Right lobe of liver (tissue), 6 donors: Measurements from ENCODE around the gene BICDL1. TPM values are rescaled to one million over a fixed set of nuclear protein-coding genes. Genes with fewer than 3 reads are reported as not detected.

ENCODE experiments used
- ATAC-seq, 4 donors: fragments of 200-7000 bp; cut with Tn5 transposase; one replicate each; pipeline ENCODE4 v1.9.1; 2020; ENCODE audit warnings: mild to moderate bottlenecking in 4 of 4, moderate library complexity in 4 of 4
- DNase-seq, 3 donors: peaks; one replicate each; pipeline ENCODE4 v3.0.0-alpha.2; 2020
- H3K27ac ChIP-seq, 3 donors: fragments of 200-600 bp; one replicate each; pipeline ENCODE4 v1.8.0; 2022
- H3K27me3 ChIP-seq, 2 donors: fragments of 200-600 bp; one replicate each; pipeline ENCODE4 v1.8.0; 2022
- H3K36me3 ChIP-seq, 4 donors: fragments of 200-600 bp; sonication (generic) in 1 of 4; one replicate each; pipeline versions ENCODE4 v1.5.1 to v1.8.0; 2017 to 2022; ENCODE audit warnings: control low read depth in 1 of 4
- H3K4me1 ChIP-seq, 4 donors: fragments of 200-600 bp; sonication (generic) in 1 of 4; one replicate each; pipeline versions ENCODE4 v1.5.1 to v1.8.0; 2017 to 2022; ENCODE audit warnings: control low read depth in 1 of 4
- H3K4me3 ChIP-seq, 3 donors: fragments of 200-600 bp; one replicate each; pipeline ENCODE4 v1.8.0; 2022
- H3K9me3 ChIP-seq, 4 donors: fragments of 200-600 bp; sonication (generic) in 1 of 4; one replicate each; pipeline versions ENCODE4 v1.5.1 to v1.8.0; 2017 to 2022; ENCODE audit warnings: control low read depth in 1 of 4
- CTCF ChIP-seq, 4 donors: fragments of 200-600 bp in 3 of 4; fragments of 450-650 bp in 1 of 4; IDR thresholded peaks; one replicate each; pipeline versions ENCODE4 v1.5.1 to v1.8.0; 2016 to 2022; ENCODE audit warnings: antibody characterized with exemption in 4 of 4, mild to moderate bottlenecking in 2 of 4
- POLR2A ChIP-seq: fragments of 450-650 bp; IDR thresholded peaks from one replicate; pipeline ENCODE4 v1.6.1; 2017; ENCODE audit warnings: antibody characterized with exemption, mild to moderate bottlenecking
- WGBS: methylation state at CpG from one replicate; pipeline ENCODE4 v1.1.6; 2018; ENCODE audit warnings: low coverage, low lambda C conversion rate; ENCODE audit not compliant: insufficient coverage; ENCODE audit errors: missing lambda C conversion rate; 5-methylcytosine and 5-hydroxymethylcytosine counted together
- intact Hi-C, 2 donors: fragments of 100-400 bp; cut with DNase I; formaldehyde crosslinking; loops; one replicate each; pipeline versions ENCODE4 v1.11.2 to v1.14.1; 2022
- total RNA-seq, 6 experiments: library from RNA; depleted of rRNA in 2 of 6; stranded (reverse); fragments of >200 nt in 2 of 6; fragmentation: NEBNext Ultra II Directional in 3 of 6; extraction: Animal tissue kit (Norgen Biotek cat#: 25700) in 3 of 6; gene quantifications; one replicate each; pipeline versions ENCODE4 v1.1.0 to v1.2.4, GENCODE V29; 2016 to 2023
- donor health status: DM: no; HTN: yes; CAD: no.
- donor health status: DM: no; HTN: no; CAD: no.
- donor health status: DM: no; HTN: no; CAD: no.
- donor health status: DM: no; HTN: yes; CAD: no.
- donor health status: DM: no; HTN: yes; CAD: no.

BICDL1 gene
- total RNA-seq, 6 experiments from 2014 or later = 1.5 to 13.0 (median 8.7) TPM

GRCh38 chr12:120115066-120115465 lies 126.0 kb downstream of the BICDL1 start:
- no peak for TF ChIP-seq POLR2A
- no peak for TF ChIP-seq CTCF (IDR thresholded peaks at IDR 0.05)
- no peaks in the 10 kb centered on the region for H3K27me3 ChIP-seq
- H3K9me3 ChIP-seq = no peaks in the 10 kb centered on the region
- DNase-seq = no peak
- WGBS = 65% methylated on average over 2 of the region's 3 CpGs
- intact Hi-C loops = no loop called here
- peak overlapping the region in 1 of 3 donors; percentile 91 for H3K4me3 ChIP-seq
- ATAC-seq = no peak
- H3K36me3 ChIP-seq = no peaks in the 10 kb centered on the region
- peaks cover 0 to 33% (median 5%) of the 10 kb centered on the region in 4 donors for H3K4me1 ChIP-seq
- no peak overlapping the region for H3K27ac ChIP-seq

- no peaks in the 10 kb centered on the region for H3K27me3 ChIP-seq
- H3K27ac ChIP-seq = peak overlapping the region in 2 of 3 donors; percentile 85 to 91
- intact Hi-C loops = no loop called here
- peak overlapping the region; percentile 77 to 91 (median 81) for H3K4me3 ChIP-seq
- no peaks in the 10 kb centered on the region for H3K9me3 ChIP-seq
- H3K4me1 ChIP-seq = peaks cover 0 to 33% (median 5%) of the 10 kb centered on the region in 4 donors
- DNase-seq (no peak), ATAC-seq (peak in 1 of 4 donors; percentile 2)
- WGBS = 16% methylated on average over 18 of the region's 31 CpGs
- H3K36me3 ChIP-seq = no peaks in the 10 kb centered on the region
- TF ChIP-seq POLR2A (no peak), CTCF (IDR thresholded peaks at IDR 0.05) (no peak)
Observed at GRCh38 chr12:120115692-120116440, 126.8 kb downstream of the BICDL1 start.

GRCh38 chr12:120116441-120116791 lies 127.4 kb downstream of the BICDL1 start, which contains the start of gene RAB35:
Gene RAB35 (minus strand): TSS chr12:120116753. CDS start chr12:120116650, 103 bp downstream.
- peak within 1 kb of the TSS; percentile 82 to 91 (median 85) for H3K27ac ChIP-seq
- intact Hi-C loops = no loop called here
- WGBS = no CpG with 5 or more reads among the region's 50 CpGs
- H3K4me1 ChIP-seq = peaks cover 0 to 29% (median 5%) of the 10 kb centered on the region in 4 donors
- H3K27me3 ChIP-seq = no peaks in the 10 kb centered on the region
- TF ChIP-seq POLR2A (no peak), CTCF (IDR thresholded peaks at IDR 0.05) (no peak)
- no peak for ATAC-seq
- peak within 1 kb of the TSS; percentile 77 to 91 (median 81) for H3K4me3 ChIP-seq
- DNase-seq = no peak
- no peaks in the 10 kb centered on the region for H3K9me3 ChIP-seq
- no peaks in the 10 kb centered on the region for H3K36me3 ChIP-seq

GRCh38 chr12:120116792-120117651 lies 128.0 kb downstream of the BICDL1 start:
- WGBS = 0% methylated on average over 15 of the region's 91 CpGs
- Histone ChIP-seq H3K27me3 (no peaks in the 10 kb centered on the region), H3K4me3 (peak overlapping the region; percentile 77 to 91 (median 81)), H3K9me3 (no peaks in the 10 kb centered on the region), H3K4me1 (peaks cover 0 to 34% (median 5%) of the 10 kb centered on the region in 4 donors), H3K27ac (peak overlapping the region; percentile 82 to 91 (median 85)), H3K36me3 (no peaks in the 10 kb centered on the region)
- peak; percentile 82 for TF ChIP-seq POLR2A
- no peak for TF ChIP-seq CTCF (IDR thresholded peaks at IDR 0.05)
- ATAC-seq (peak; percentile 88 to 93 (median 90)), DNase-seq (peak; percentile 96 to 97 (median 97))
- intact Hi-C loops = no loop called here
